GM23338 (cell line): Measurements from ENCODE around the gene RNF213.

Experiments used
- CTCF ChIP-seq, 2 experiments: fragments of 200-600 bp in 1 of 2; sonication (generic) in 1 of 2; conservative IDR thresholded peaks; 2 replicates each; pipeline versions ENCODE4 v1.5.1 to v1.6.1; 2016 to 2017; ENCODE audit warnings: antibody characterized with exemption in 2 of 2, low read depth in 2 of 2, mild to moderate bottlenecking in 2 of 2, moderate library complexity in 1 of 2
- EZH2 ChIP-seq: fragments of 200-600 bp; sonication (generic); IDR thresholded peaks from one replicate; pipeline ENCODE4 v1.8.0; 2017; ENCODE audit warnings: antibody characterized with exemption, mild to moderate bottlenecking, low read depth; ENCODE audit not compliant: unreplicated experiment
- EZH2phosphoT487 ChIP-seq: fragments of 200-600 bp; sonication (generic); IDR thresholded peaks from one replicate; pipeline ENCODE4 v1.8.1; 2018; ENCODE audit warnings: antibody characterized with exemption; ENCODE audit not compliant: unreplicated experiment
- POLR2AphosphoS5 ChIP-seq: IDR thresholded peaks from 2 replicates; pipeline ENCODE4 v1.6.1; 2016; ENCODE audit warnings: antibody characterized with exemption, low read depth
- REST ChIP-seq: IDR thresholded peaks from one replicate; pipeline ENCODE4 v1.6.1; 2018; ENCODE audit warnings: antibody characterized with exemption; ENCODE audit not compliant: unreplicated experiment
- ZNF114 ChIP-seq: fragments of 250-450 bp; sonication (Bioruptor Pico); IDR thresholded peaks from 2 replicates; pipeline ENCODE4 v1.5.0; 2020; ENCODE audit warnings: mild to moderate bottlenecking, moderate library complexity
- ZNF462 ChIP-seq: fragments of 250-450 bp; sonication (Bioruptor Pico); IDR thresholded peaks from 2 replicates; pipeline ENCODE4 v1.5.0; 2020; ENCODE audit warnings: mild to moderate bottlenecking, moderate library complexity

GRCh38 chr17:80256034-80256350, 4.7 kb upstream of the RNF213 start:
- no peak for TF ChIP-seq CTCF (conservative IDR thresholded peaks at IDR 0.05; ENCODE audit: low read depth in 2 of 2)
- no peak for TF ChIP-seq ZNF114
- no peak for TF ChIP-seq EZH2phosphoT487
- no peak for TF ChIP-seq ZNF462 (CRISPR knock-in tag)
- TF ChIP-seq REST: no peak
- TF ChIP-seq EZH2: no peak
- no peak for TF ChIP-seq POLR2AphosphoS5
